ENCODE measurements around the gene CRB2. TPM values are rescaled to one million over a fixed set of nuclear protein-coding genes. Genes with fewer than 3 reads are reported as not detected.

The CRB2 gene
- polyA plus RNA-seq, 1 experiment, result not detected

DNA sequence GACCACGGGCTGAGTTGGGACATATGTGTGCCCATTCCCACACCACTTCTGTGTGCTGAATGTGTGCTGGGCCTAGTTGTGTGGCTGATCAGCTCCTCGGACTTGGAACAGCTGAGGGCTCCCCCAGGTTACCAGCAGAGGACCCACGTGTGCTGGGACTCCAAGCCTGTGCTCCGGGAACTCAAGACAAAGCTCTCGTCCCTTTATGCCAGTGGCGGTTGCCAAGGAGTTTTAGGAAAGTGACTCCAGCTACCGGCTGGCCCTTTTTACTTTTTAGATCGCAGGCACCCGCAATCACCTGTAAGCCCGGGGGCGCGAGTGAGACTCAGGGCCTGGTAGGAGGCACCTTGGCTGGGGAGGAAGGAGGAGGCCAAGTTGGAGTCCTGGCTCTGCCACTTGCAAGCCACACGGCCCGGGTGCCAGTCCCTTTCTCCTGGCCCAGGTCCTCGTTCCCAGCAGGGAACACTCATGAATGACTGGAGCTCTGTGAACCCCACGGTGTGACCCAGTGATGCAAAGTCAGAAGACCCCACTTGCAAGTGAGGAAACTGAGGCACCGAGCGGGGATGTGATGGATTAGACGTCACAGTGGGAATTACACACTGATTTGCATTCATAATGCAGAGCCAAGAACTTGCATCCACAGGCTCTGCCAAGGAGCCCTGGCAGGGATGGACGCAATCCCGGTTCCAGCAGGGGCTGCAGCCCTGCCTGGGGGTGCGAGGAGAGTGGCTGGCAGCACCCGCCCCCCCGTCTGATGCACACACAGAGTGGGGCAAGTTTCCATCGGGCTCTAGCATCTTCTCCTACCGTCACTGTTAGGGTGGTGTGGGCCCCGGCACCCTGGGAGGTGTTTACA is 26.9 kb downstream of the CRB2 start:
- POLR2A ChIA-PET, result no interaction called here
- Histone ChIP-seq H3K4me3 (ENCODE audit: low read depth, low read length) (no peak overlapping the region), H3K27me3 (ENCODE audit: control insufficient read depth, insufficient read depth, low read length) (peaks cover 5% of the 10 kb centered on the region), H3K9me3 (ENCODE audit: control insufficient read depth, insufficient read depth, low read length) (no peaks in the 10 kb centered on the region), H3K27ac (ENCODE audit: low read depth, low read length) (no peak overlapping the region)
- CTCF ChIA-PET, result interaction anchor here (9.2 kb wide), 1 partner anchor 28 kb away, joined by 158 read pairs; the partner anchor contains the start of gene CRB2
- TF ChIP-seq, protein P1, sequence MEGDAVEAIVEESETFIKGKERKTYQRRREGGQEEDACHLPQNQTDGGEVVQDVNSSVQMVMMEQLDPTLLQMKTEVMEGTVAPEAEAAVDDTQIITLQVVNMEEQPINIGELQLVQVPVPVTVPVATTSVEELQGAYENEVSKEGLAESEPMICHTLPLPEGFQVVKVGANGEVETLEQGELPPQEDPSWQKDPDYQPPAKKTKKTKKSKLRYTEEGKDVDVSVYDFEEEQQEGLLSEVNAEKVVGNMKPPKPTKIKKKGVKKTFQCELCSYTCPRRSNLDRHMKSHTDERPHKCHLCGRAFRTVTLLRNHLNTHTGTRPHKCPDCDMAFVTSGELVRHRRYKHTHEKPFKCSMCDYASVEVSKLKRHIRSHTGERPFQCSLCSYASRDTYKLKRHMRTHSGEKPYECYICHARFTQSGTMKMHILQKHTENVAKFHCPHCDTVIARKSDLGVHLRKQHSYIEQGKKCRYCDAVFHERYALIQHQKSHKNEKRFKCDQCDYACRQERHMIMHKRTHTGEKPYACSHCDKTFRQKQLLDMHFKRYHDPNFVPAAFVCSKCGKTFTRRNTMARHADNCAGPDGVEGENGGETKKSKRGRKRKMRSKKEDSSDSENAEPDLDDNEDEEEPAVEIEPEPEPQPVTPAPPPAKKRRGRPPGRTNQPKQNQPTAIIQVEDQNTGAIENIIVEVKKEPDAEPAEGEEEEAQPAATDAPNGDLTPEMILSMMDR (IDR thresholded peaks at IDR 0.05; ENCODE audit: low read depth, low read length), result no peak
- DNase-seq (ENCODE audit: low read depth, low spot score), result no peak

DNA sequence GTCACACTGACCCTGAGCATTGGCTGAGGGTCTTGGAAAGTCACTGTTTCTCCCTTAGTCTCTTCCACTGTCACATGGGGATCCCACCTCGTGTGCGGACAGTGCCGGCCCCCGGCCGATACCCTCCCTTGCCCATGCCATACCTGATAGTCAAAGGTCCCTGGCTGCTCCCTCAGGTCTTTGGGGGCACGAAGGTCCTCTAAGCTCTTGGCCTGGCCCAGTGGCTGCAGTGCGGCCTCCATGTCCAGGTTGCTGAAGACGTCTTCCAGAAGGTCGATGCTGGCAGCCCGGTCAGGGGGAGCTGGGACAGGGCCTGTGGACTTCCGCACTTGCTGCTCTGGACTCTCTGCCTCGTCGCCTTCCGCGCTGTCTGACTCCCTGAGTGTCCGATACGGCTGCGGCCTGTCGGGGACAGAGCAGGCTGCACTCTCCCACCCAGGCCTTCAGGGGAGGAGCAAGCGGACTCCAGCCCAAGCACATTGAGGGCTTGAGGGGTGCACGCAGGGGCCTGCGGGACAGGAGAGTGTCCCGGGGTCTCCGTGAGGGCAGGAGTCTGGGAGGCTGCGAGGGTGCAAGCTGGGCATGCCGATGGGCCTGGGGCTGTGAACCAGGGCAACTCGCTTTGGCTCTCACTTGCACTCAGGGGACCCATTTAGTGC is 27.6 kb downstream of the CRB2 start:
- TF ChIP-seq, protein P1 (IDR thresholded peaks at IDR 0.05; ENCODE audit: low read depth, low read length), result no peak
- H3K27ac ChIP-seq (ENCODE audit: low read depth, low read length), result no peak overlapping the region
- no peak for DNase-seq (ENCODE audit: low read depth, low spot score)
- no peak overlapping the region for H3K4me3 ChIP-seq (ENCODE audit: low read depth, low read length)
- ChIA-PET POLR2A (no interaction called here), CTCF (interaction anchor here (9.2 kb wide), 1 partner anchor 29 kb away, joined by 158 read pairs; the partner anchor contains the start of gene CRB2)
- peaks cover 5% of the 10 kb centered on the region for H3K27me3 ChIP-seq (ENCODE audit: control insufficient read depth, insufficient read depth, low read length)
- no peaks in the 10 kb centered on the region for H3K9me3 ChIP-seq (ENCODE audit: control insufficient read depth, insufficient read depth, low read length)

DNA sequence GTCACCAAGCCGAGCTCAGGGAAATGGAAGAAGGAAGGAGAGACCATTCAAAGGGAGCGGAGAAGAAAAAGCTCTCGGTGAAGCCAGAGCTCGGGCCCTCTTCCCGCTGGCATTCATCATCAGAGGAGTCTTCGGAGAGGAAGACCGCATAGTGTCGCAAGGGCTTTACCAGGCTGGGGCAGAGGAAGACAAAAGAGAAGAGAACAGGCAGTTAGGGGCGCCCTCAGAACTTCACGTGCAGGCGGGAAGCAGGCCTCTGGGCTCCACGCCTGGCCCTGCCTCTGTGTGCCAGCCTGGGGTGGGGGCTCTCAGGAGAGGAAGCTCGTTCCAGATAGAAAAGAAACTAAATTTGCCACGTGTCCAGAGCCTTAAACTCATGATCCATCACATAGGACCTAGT is 31.7 kb downstream of the CRB2 start:
- peaks cover 8% of the 10 kb centered on the region for H3K27me3 ChIP-seq (ENCODE audit: control insufficient read depth, insufficient read depth, low read length)
- H3K4me3 ChIP-seq (ENCODE audit: low read depth, low read length), result no peak overlapping the region
- H3K27ac ChIP-seq (ENCODE audit: low read depth, low read length), result no peak overlapping the region
- CTCF ChIA-PET, result interaction anchor here (1.3 to 9.2 kb wide), 2 partner anchors 10 to 33 kb away, joined by 3 to 158 read pairs; partner anchors contain the start of gene CRB2
- DNase-seq (ENCODE audit: low read depth, low spot score), result no peak
- POLR2A ChIA-PET, result no interaction called here
- H3K9me3 ChIP-seq (ENCODE audit: control insufficient read depth, insufficient read depth, low read length), result no peaks in the 10 kb centered on the region; the same call in 1 of the 2 replicates
- TF ChIP-seq, protein P1 (IDR thresholded peaks at IDR 0.05; ENCODE audit: low read depth, low read length), result no peak

DNA sequence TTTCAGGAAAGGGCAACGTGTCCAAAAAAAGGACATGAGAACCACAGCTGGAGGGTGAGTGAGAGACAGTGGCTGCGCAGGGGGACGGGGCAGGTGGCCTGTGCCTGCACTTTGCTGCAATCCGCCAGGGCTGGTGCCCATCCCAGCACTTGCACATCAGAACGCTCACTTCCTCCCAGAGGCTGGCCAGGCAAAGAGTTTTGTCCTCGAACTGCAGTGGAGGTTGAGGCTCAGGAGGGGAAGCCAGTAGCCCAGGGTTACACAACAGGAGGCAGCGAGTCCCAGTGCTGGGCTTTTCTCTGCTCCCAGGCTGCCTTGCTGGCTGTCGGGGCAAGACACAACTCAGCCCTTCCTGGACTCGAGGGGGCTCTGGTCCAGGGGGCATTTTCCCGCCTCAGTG is 33.1 kb downstream of the CRB2 start:
- CTCF ChIA-PET, result interaction anchor here (9.2 kb wide), 1 partner anchor 35 kb away, joined by 158 read pairs; the partner anchor contains the start of gene CRB2
- TF ChIP-seq, protein P1 (IDR thresholded peaks at IDR 0.05; ENCODE audit: low read depth, low read length), result no peak
- Histone ChIP-seq H3K9me3 (ENCODE audit: control insufficient read depth, insufficient read depth, low read length) (no peaks in the 10 kb centered on the region; the same call in none of the 2 replicates), H3K4me3 (ENCODE audit: low read depth, low read length) (no peak overlapping the region), H3K27ac (ENCODE audit: low read depth, low read length) (no peak overlapping the region), H3K27me3 (ENCODE audit: control insufficient read depth, insufficient read depth, low read length) (peaks cover 8% of the 10 kb centered on the region)
- no peak for DNase-seq (ENCODE audit: low read depth, low spot score)
- POLR2A ChIA-PET, result no interaction called here

Measured in AG04450 (cell line).